Measurements from ENCODE around the gene CHCT1.
"Not testable (repeated sequence)": the region's sequence is repeated elsewhere in the genome, so short reads cannot be mapped to it uniquely, and the experiment has no call there.

CHCT1 gene

GRCh38 chr17:60398227-60398959 lies 23.9 kb upstream of the CHCT1 start:
- DNase-seq (ENCODE audit: low read depth), result no peak

DNA sequence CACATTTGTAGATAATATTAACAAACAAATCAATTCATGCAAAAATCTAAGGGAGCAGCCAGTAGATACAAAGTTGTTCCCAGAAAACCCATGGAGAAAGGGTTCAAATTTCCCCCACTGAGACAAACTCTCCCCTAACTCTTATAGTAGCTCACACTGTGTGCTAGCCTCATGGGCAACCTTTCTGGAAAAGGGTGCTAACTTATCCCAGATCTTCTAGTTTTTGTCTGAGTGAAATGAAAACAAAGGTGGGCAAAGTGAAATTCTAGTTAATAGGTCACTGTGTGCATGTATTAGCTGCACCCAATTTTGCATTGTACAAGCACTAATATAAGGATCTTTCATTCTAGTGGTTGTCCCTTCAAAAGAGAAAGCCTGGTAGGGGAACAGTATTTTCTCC lies 20.5 kb upstream of the CHCT1 start:
- no peak for DNase-seq (ENCODE audit: low read depth)

GRCh38 chr17:60403523-60403810 lies 18.8 kb upstream of the CHCT1 start:
- no peak for DNase-seq (ENCODE audit: low read depth)

DNA sequence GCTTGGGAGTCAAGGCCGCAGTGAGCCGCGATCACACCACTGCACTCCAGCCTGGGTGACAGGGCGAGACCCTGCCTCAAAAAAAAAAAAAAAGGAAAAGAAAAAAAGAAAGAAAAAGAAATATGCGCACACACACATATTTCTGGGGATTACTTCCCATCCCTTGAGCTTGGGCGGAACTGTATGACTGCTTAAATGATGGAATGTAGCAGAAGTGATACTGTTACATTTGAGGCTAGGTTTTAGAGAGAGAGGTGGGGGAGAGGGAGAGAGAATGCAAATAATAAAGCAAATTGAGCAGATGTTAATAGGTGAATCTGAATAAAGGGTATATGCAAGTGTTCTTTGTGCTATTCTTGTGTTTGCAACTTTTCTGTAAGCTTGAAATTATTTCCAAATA lies 18.3 kb upstream of the CHCT1 start:
- DNase-seq (ENCODE audit: low read depth), result no peak

- no peak for DNase-seq (ENCODE audit: low read depth)
Observed at GRCh38 chr17:60406887-60407286, 15.4 kb upstream of the CHCT1 start.

- no peak for DNase-seq (ENCODE audit: low read depth)
Observed at GRCh38 chr17:60410001-60410400, 12.3 kb upstream of the CHCT1 start.

DNA sequence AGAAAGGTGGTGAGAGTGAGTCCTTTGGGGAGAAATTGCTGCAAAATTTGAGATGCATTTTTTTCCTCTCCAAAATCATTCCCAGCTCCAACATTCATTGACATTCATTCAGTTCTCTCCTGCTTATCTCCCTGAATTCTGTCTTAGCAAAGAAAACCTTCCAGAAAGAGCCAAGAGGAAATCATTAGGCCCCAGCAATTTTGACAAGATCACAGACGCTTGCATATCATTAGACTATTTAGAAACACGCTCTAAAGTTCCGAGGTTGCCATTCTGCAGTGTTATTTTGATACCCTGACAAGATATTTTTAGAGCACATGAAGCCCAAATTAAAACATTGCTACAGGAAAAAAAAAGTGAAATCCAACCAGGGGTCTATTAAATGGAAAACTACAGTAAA lies 9.6 kb upstream of the CHCT1 start:
- DNase-seq (ENCODE audit: low read depth), result no peak

- DNase-seq (ENCODE audit: low read depth), result no peak
Observed at GRCh38 chr17:60415146-60415545, 7.1 kb upstream of the CHCT1 start.

- no peak for DNase-seq (ENCODE audit: low read depth)
Observed at GRCh38 chr17:60416368-60416925, 5.8 kb upstream of the CHCT1 start.

GRCh38 chr17:60419003-60419402 lies 3.3 kb upstream of the CHCT1 start:
- DNase-seq (ENCODE audit: low read depth), result not testable (repeated sequence)

DNA sequence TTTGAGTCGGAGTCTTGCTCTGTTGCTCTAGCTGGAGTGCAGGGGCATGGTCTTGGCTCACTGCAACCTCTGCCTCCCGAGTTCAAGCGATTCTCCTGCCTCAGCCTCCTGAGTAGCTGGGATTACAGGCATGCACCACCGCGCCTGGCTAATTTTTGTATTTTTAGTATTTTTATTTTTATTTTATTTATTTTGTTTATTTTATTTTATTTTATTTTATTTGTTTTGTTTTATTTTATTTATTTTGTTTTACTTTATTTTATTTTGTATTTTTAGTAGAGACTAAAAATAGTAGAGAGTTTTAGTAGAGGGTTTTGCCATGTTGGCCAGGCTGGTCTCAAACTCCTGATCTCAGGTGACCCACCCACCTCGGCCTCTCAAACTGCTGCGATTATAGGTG lies 2.4 kb upstream of the CHCT1 start:
- DNase-seq (ENCODE audit: low read depth), result not testable (repeated sequence)

DNA sequence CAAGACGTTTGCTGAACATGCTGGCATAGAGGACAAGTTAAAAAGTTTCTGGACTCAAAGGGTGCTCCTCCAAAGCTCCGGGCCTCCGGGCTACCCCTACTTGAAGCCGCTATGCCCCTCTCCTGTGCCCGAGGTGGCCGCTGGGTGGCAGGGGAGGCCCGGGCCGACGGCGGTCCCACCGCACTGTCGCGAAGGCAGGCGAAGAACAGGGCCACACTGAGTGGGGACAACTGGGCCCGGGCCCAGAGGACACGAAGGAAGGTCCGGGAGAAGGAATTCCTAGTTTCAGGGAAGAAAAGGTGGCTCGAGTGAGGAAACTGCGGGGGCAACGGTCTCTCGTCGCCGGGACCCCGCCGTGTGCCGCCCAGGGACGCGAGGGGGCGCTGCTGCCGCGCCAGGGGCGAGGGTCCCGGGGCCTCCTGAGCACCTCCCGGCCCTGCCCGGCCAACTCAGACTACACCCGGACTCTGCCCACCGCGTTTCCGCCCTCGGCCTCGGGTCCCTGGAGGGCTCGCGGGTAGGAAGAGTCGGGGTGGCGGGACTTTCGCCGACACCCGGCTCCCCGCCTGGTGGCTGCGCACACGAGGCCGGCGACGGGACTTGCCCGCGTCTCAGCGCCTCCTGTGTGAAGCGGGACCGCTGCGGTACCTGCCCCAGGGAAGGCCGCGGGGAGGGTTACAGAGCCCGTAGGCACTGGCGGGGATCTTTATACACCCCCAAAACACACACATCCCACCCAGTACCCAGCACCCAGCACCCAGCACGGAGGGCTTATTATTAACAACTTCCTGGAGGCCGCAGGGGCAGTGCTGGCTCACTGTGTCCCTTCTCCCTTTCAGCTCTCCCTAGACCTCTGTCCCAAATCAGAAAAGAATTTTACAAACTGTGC lies 772 bp upstream of the CHCT1 start:
- no peak for DNase-seq (ENCODE audit: low read depth)

DNA sequence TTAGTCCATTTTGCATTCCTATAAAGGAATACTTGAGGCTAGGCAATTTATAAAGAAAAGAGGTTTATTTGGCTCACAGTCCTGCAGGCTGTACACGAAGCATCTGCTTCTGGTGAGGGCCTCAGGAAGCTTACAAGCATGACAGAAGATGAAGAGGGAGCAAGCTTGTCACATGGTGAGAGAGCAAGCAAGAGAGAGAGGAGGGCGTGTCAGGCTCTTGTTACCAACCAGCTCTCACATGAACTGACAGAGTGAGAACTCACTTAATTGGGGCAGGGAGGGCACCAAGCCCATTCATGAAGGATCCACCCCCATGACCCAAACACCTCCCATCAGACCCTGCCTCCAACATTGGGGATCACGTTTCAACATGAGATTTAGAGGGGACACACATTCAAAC lies 1.6 kb downstream of the CHCT1 start:
- no peak for DNase-seq (ENCODE audit: low read depth)

DNA sequence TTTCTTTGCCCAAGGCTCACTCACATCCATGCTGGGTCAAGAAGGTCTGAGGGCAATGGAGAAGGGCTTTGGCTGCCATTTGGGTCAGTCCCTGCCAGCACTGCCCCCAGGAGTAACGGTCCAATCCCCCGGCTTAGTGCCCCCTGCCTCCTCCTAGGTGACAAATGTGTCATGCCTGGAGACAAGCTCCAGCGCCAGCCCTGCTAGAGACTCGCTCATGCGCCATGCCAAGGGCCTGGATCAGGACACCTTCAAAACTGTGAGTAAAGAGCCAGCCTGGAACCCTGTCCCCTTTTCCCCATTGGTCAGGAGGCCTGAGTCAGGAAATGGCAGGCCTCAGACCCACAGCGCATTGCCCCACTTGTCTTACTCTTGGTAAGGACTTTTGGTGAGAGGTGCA lies 3.3 kb downstream of the CHCT1 start:
- DNase-seq (ENCODE audit: low read depth), result no peak

DNA sequence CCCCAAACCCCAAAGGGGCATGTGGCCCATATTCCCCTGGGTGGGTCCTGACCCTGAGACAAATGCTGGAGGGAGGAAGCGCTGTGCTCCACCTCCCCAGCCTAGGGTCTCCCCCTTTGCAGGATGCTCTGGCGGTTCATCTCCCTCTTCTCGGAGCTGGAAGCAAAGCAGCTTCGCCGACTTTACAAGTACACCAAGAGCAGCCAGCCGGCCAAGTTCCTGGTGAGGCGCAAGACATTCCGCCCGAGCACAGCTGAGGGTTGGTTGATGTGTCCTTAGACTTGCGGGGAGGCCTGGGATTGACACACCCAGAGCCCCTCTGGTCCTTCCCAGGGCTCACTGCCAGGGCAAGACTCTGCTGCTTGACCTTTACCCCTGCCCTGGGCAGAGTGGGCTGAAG lies 4.3 kb downstream of the CHCT1 start:
- no peak for DNase-seq (ENCODE audit: low read depth)

- DNase-seq (ENCODE audit: low read depth), result not testable (repeated sequence)
Observed at GRCh38 chr17:60428491-60428890, 6.2 kb downstream of the CHCT1 start.

DNA sequence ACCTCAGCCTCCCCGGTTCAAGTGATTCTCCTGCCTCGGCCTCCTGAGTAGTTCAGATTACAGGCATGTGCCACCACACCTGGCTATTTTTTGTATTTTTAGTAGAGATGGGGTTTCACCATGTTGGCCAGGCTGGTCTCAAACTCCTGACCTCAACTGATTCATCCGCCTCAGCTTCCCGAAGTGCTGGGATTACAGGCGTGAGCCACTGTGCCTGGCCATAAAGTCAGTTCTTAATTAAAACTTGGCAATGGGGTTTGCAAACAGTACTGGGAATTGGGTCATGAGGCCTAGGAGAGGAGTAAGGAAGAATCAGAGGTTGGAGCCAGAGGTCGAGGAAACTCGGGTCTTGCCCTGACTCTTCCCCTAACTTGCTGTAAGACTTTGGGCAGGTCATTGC lies 8.3 kb downstream of the CHCT1 start:
- not testable (repeated sequence) for DNase-seq (ENCODE audit: low read depth)

GRCh38 chr17:60433021-60433997 lies 11.0 kb downstream of the CHCT1 start:
- DNase-seq (ENCODE audit: low read depth), result not testable (repeated sequence)

- peak; percentile 84 for DNase-seq (ENCODE audit: low read depth)
Observed at GRCh38 chr17:60435244-60436167, 13.2 kb downstream of the CHCT1 start.

GRCh38 chr17:60436676-60437075 lies 14.4 kb downstream of the CHCT1 start:
- no peak for DNase-seq (ENCODE audit: low read depth)

DNA sequence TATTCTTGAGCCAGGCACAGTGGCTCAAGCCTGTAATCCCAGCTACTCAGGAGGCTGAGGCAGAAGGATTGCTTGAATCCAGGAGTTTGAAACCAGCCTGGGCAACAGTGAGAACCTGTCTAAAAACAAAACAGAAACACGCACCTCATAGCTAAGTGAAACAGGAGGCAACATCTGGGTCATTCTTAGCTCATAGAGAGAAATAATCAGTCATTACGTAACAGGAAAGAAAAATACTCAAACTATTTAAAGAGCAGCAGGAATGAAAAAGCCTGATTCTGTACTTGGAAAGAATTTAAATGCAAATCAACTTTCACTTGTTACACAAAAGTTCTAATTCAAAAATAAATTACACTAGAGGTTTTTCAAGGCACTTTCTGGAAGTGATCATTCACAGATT lies 17.2 kb downstream of the CHCT1 start:
- no peak for DNase-seq (ENCODE audit: low read depth)

Measured in HS-5 (cell line).